Natural killer cell (primary cell): ENCODE measurements around the gene KAZN. TPM values are rescaled to one million over a fixed set of nuclear protein-coding genes. Genes with fewer than 3 reads are reported as not detected.

Experiments used
- ATAC-seq, 3 donors: fragments of 150-1000 bp in 2 of 3; fragments of 200-7000 bp in 1 of 3; cut with Tn5 transposase; 1 replicate in 1 of 3; 2 replicates in 2 of 3; pipeline ENCODE4 v1.10.0; 2021; ENCODE audit warnings: mild to moderate bottlenecking in 2 of 3, moderate library complexity in 2 of 3
- DNase-seq, 2 donors: peaks; one replicate each; pipeline versions ENCODE4 v3.0.0 to v3.0.0-alpha.2; 2013 to 2021; ENCODE audit warnings: mixed read lengths in 1 of 2
- H3K27ac ChIP-seq: one replicate; pipeline ENCODE4 v1.5.1; 2013; ENCODE audit warnings: mild to moderate bottlenecking, low read length
- H3K27me3 ChIP-seq: one replicate; pipeline ENCODE4 v1.6.1; 2013; ENCODE audit warnings: low read length; ENCODE audit not compliant: control insufficient read depth, insufficient read depth
- H3K36me3 ChIP-seq: one replicate; pipeline ENCODE4 v1.6.1; 2013; ENCODE audit warnings: low read length; ENCODE audit not compliant: control insufficient read depth, insufficient read depth
- H3K4me1 ChIP-seq: one replicate; pipeline ENCODE4 v1.6.1; 2013; ENCODE audit warnings: low read length; ENCODE audit not compliant: control insufficient read depth, insufficient read depth
- H3K4me3 ChIP-seq: one replicate; pipeline ENCODE4 v1.5.1; 2013; ENCODE audit warnings: low read length
- H3K9me3 ChIP-seq: one replicate; pipeline ENCODE4 v1.6.1; 2013; ENCODE audit warnings: low read length; ENCODE audit not compliant: control insufficient read depth, insufficient read depth
- H3K27ac Mint-ChIP-seq, 2 donors: one replicate each; pipeline ENCODE4 v1.8.0; 2022; ENCODE audit warnings: mild to moderate bottlenecking in 2 of 2, mixed read lengths in 2 of 2, moderate library complexity in 1 of 2
- H3K27me3 Mint-ChIP-seq, 2 donors: one replicate each; pipeline ENCODE4 v1.8.0; 2022; ENCODE audit warnings: low read depth in 2 of 2, mixed read lengths in 2 of 2
- H3K36me3 Mint-ChIP-seq: one replicate; pipeline ENCODE4 v1.8.0; 2022; ENCODE audit warnings: mixed read lengths
- H3K4me1 Mint-ChIP-seq, 2 donors: one replicate each; pipeline ENCODE4 v1.8.0; 2022; ENCODE audit warnings: mixed read lengths in 2 of 2
- H3K4me3 Mint-ChIP-seq: one replicate; pipeline ENCODE4 v1.8.0; 2022; ENCODE audit warnings: mild to moderate bottlenecking, moderate library complexity, mixed read lengths
- H3K9me3 Mint-ChIP-seq, 2 donors: one replicate each; pipeline ENCODE4 v1.8.0; 2022; ENCODE audit warnings: mixed read lengths in 2 of 2
- CTCF ChIP-seq: fragments of 200-600 bp; IDR thresholded peaks from one replicate; pipeline ENCODE4 v1.8.0; 2022; ENCODE audit warnings: antibody characterized with exemption
- WGBS: methylation state at CpG from one replicate; pipeline ENCODE4 v1.1.7; 2013; ENCODE audit warnings: missing lambda C conversion rate; ENCODE audit not compliant: insufficient coverage; 5-methylcytosine and 5-hydroxymethylcytosine counted together
- intact Hi-C: fragments of 100-400 bp; cut with micrococcal nuclease; formaldehyde crosslinking; loops from one replicate; pipeline ENCODE4 v1.14.2; 2022
- total RNA-seq, 4 donors: library from RNA; stranded (reverse); fragments of 120-200 nt in 1 of 4; gene quantifications; one replicate each; pipeline versions ENCODE4 v1.2.3 to v1.2.4, GENCODE V29; 2013 to 2022

KAZN gene
- total RNA-seq, 3 donors from 2014 or later (not counting 1 experiment from before 2014, with no cell fraction given), result 1.2 to 2.0 (median 1.7) TPM

GRCh38 chr1:14757286-14757625, 158.8 kb downstream of the KAZN start:
- ATAC-seq (no peak), DNase-seq (no peak)
- Histone ChIP-seq H3K27ac (no peak overlapping the region), H3K4me1 (no peaks in the 10 kb centered on the region), H3K9me3 (no peaks in the 10 kb centered on the region), H3K27me3 (no peaks in the 10 kb centered on the region), H3K36me3 (no peaks in the 10 kb centered on the region), H3K4me3 (no peak overlapping the region)
- WGBS, result 75% methylated on average over 2 of the region's 2 CpGs
- Mint-ChIP-seq H3K4me1 (no peaks in the 10 kb centered on the region), H3K4me3 (no peak overlapping the region), H3K36me3 (no peaks in the 10 kb centered on the region), H3K27me3 (peaks cover 17 to 31% of the 10 kb centered on the region in 2 donors), H3K9me3 (no peaks in the 10 kb centered on the region), H3K27ac (no peak overlapping the region)
- no peak for TF ChIP-seq CTCF
- intact Hi-C loops, result no loop called here

DNA sequence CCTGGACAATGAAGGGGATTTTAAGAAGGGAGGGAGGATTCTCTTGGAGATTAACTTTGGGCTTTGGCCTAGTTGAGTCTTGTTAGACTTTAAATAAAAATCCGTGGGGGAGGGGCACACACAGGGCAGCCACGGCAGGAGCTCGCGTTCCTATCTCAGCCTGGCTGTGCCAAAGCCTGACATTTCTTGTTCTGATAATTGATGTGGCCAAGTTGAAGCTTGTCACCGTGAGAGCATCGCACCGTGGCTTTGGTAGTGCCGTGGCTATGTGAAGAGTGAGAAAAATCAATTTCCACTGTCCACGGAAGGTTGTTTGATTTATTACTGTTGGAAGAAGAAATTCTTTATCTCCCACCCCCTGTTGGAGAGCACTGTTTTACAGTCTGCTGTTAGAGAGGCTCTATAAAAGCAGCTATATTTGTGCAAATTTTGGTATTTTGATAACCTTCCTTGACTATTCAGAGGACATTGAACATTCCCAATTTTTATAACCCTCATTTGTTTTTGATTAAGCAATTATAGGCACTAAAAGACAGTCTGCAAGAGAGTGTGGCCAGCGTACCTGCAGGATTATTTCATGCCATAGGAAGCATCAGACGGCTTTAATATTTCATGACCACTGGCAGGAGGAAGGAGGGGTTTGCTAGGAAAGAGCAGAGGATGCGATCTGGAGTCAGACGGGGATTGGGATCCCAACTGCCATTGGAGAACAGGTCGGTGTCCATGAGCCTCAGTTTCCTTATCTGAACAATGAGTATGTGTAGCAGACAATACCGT, 160.7 kb downstream of the KAZN start:
- Mint-ChIP-seq H3K36me3 (no peaks in the 10 kb centered on the region), H3K27me3 (peaks cover 17 to 31% of the 10 kb centered on the region in 2 donors), H3K4me3 (no peak overlapping the region), H3K4me1 (no peaks in the 10 kb centered on the region), H3K9me3 (no peaks in the 10 kb centered on the region), H3K27ac (no peak overlapping the region)
- Histone ChIP-seq H3K36me3 (no peaks in the 10 kb centered on the region), H3K27me3 (no peaks in the 10 kb centered on the region), H3K27ac (no peak overlapping the region), H3K4me3 (no peak overlapping the region), H3K9me3 (no peaks in the 10 kb centered on the region), H3K4me1 (no peaks in the 10 kb centered on the region)
- no peak for ATAC-seq
- no peak for DNase-seq
- intact Hi-C loops, result no loop called here
- 85% methylated on average over 13 of the region's 15 CpGs for WGBS
- TF ChIP-seq CTCF, result no peak

DNA sequence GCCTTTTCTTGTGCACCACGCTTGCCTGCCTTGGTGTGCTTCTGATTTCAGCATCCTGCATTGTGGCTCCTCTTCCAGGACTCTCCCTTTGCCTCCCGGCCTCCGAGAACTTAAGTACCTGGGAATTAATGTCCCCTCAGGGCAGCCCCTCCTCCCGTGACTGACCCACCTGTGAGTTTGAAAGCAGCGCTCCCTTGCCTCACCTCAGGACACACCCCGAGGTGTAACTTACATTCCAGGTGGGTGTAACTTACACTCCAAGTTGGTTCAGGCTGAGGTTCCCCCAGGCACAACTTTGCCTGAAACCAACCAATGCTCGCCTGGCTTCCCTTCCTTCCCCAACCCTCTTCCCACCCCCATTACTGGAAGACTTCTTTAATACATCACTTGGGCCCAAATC, 161.4 kb downstream of the KAZN start:
- intact Hi-C loops, result no loop called here
- no peaks in the 10 kb centered on the region for H3K4me1 Mint-ChIP-seq
- Histone ChIP-seq H3K9me3 (no peaks in the 10 kb centered on the region), H3K36me3 (no peaks in the 10 kb centered on the region), H3K27me3 (no peaks in the 10 kb centered on the region), H3K27ac (no peak overlapping the region), H3K4me1 (no peaks in the 10 kb centered on the region), H3K4me3 (no peak overlapping the region)
- H3K36me3 Mint-ChIP-seq, result no peaks in the 10 kb centered on the region
- H3K27me3 Mint-ChIP-seq, result peaks cover 19 to 36% of the 10 kb centered on the region in 2 donors
- no peak overlapping the region for H3K4me3 Mint-ChIP-seq
- no peak overlapping the region for H3K27ac Mint-ChIP-seq
- no peak for ATAC-seq
- TF ChIP-seq CTCF, result no peak
- DNase-seq, result no peak
- no peaks in the 10 kb centered on the region for H3K9me3 Mint-ChIP-seq
- 89% methylated on average over 7 of the region's 7 CpGs for WGBS

GRCh38 chr1:14760780-14761179, 162.3 kb downstream of the KAZN start:
- no peaks in the 10 kb centered on the region for H3K4me1 ChIP-seq
- no peaks in the 10 kb centered on the region for H3K36me3 ChIP-seq
- Mint-ChIP-seq H3K27me3 (peaks cover 23 to 45% of the 10 kb centered on the region in 2 donors), H3K36me3 (no peaks in the 10 kb centered on the region), H3K9me3 (no peaks in the 10 kb centered on the region), H3K4me3 (no peak overlapping the region), H3K27ac (no peak overlapping the region), H3K4me1 (no peaks in the 10 kb centered on the region)
- ATAC-seq (no peak), DNase-seq (no peak)
- H3K9me3 ChIP-seq, result no peaks in the 10 kb centered on the region
- H3K4me3 ChIP-seq, result no peak overlapping the region
- no peaks in the 10 kb centered on the region for H3K27me3 ChIP-seq
- no peak for TF ChIP-seq CTCF
- intact Hi-C loops, result no loop called here
- WGBS, result 92% methylated on average over 5 of the region's 5 CpGs
- H3K27ac ChIP-seq, result no peak overlapping the region
